ENCODE measurements around the gene LTBP2.

DNA sequence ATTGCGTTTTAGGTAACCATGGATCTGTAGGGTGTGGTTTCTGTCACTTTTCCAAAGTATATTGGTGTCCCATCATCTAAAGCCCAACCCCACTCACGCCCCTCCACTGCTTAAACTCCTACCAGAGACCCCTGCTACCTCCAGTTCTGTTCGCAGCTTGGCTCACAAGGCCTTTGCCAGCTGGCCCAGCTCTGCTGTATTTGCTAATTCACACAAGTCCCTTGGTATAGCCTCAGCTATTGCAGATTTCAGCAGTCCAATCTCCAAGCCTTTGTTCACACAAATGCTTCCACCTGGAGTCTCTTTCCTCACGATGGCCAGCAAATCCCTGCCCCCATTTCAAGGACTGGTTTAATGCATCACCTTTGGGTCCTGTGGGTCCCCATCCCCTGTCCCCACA is 94.3 kb downstream of the LTBP2 start:
- TF ChIP-seq, protein P1, sequence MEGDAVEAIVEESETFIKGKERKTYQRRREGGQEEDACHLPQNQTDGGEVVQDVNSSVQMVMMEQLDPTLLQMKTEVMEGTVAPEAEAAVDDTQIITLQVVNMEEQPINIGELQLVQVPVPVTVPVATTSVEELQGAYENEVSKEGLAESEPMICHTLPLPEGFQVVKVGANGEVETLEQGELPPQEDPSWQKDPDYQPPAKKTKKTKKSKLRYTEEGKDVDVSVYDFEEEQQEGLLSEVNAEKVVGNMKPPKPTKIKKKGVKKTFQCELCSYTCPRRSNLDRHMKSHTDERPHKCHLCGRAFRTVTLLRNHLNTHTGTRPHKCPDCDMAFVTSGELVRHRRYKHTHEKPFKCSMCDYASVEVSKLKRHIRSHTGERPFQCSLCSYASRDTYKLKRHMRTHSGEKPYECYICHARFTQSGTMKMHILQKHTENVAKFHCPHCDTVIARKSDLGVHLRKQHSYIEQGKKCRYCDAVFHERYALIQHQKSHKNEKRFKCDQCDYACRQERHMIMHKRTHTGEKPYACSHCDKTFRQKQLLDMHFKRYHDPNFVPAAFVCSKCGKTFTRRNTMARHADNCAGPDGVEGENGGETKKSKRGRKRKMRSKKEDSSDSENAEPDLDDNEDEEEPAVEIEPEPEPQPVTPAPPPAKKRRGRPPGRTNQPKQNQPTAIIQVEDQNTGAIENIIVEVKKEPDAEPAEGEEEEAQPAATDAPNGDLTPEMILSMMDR (conservative IDR thresholded peaks at IDR 0.05; ENCODE audit: low read depth, low read length), result no peak
- TF ChIP-seq EZH2 (IDR thresholded peaks at IDR 0.05; ENCODE audit: low read length, unreplicated experiment), result no peak
